Lower leg skin (tissue), 3 donors: ENCODE data around the gene MAN1A1.

Source experiments
- POLR2A ChIP-seq, 2 donors: fragments of 450-650 bp; IDR thresholded peaks; one replicate each; pipeline ENCODE4 v1.6.1; 2016 to 2017; ENCODE audit warnings: antibody characterized with exemption in 2 of 2, mild to moderate bottlenecking in 1 of 2, moderate library complexity in 1 of 2
- TF ChIP-seq, protein P1 (sequence below), 3 donors: fragments of 450-650 bp; IDR thresholded peaks; one replicate each; pipeline ENCODE4 v1.5.1; 2016; ENCODE audit warnings: antibody characterized with exemption in 3 of 3, mild to moderate bottlenecking in 3 of 3, moderate library complexity in 2 of 3

GRCh38 chr6:119187596-119187995 lies 162.0 kb downstream of the MAN1A1 start:
- TF ChIP-seq, protein P1, sequence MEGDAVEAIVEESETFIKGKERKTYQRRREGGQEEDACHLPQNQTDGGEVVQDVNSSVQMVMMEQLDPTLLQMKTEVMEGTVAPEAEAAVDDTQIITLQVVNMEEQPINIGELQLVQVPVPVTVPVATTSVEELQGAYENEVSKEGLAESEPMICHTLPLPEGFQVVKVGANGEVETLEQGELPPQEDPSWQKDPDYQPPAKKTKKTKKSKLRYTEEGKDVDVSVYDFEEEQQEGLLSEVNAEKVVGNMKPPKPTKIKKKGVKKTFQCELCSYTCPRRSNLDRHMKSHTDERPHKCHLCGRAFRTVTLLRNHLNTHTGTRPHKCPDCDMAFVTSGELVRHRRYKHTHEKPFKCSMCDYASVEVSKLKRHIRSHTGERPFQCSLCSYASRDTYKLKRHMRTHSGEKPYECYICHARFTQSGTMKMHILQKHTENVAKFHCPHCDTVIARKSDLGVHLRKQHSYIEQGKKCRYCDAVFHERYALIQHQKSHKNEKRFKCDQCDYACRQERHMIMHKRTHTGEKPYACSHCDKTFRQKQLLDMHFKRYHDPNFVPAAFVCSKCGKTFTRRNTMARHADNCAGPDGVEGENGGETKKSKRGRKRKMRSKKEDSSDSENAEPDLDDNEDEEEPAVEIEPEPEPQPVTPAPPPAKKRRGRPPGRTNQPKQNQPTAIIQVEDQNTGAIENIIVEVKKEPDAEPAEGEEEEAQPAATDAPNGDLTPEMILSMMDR (IDR thresholded peaks at IDR 0.05): no peak
- no peak for TF ChIP-seq POLR2A (IDR thresholded peaks at IDR 0.05)
